ENCODE measurements around the gene C1orf210.

The C1orf210 gene

DNA sequence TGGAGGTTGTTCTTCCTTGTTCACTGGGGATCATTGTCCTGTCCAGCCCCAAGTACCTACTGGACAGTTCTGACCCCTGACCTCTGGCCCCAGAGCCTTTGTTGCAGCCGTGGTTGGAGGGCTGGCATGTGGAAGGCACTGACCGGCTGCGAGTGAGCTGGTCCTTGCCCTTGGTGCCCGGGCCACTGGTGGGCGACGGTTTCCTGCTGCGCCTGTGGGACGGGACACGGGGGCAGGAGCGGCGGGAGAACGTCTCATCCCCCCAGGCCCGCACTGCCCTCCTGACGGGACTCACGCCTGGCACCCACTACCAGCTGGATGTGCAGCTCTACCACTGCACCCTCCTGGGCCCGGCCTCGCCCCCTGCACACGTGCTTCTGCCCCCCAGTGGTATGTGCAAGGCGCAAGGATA is 26.8 kb upstream of the C1orf210 start:
- DNase-seq (ENCODE audit: low read depth) = no peak

- no peak for DNase-seq (ENCODE audit: low read depth)
Measured at GRCh38 chr1:43311521-43311920, 26.1 kb upstream of the C1orf210 start.

- DNase-seq (ENCODE audit: low read depth) = no peak
Measured at GRCh38 chr1:43309405-43310025, 24.1 kb upstream of the C1orf210 start.

DNA sequence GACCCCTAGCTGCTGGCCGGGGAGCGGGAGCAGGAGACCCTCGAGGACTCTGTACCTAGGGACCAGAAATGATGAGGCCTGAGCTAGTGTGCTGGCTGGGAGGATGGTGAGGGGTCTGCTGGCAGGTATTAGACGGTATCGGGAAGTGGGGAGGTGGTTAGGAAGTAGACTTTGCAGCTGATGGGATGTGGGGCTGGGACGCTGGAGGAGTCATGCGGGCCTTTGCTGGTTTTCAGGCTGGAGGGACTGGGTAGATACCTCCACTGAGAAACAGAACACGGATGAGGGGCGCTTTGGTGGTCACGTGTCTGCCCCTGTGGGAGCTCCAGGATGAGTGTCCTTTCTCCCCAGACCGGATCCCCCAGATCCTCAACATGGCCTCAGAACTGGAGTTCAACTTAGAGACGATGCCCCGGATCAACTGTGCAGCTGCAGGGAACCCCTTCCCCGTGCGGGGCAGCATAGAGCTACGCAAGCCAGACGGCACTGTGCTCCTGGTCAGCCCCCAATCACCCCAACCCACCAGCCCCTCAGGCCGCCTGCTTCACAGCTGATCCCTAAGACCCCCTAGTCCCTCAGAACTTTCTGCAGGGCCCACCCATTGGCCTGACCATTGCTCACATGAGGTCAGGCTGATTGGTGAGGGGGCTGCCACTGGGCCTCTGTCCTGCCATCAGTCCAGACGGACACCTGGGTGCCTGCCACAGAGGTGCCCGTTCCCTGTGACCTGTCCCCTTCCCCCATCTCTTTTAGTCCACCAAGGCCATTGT is 23.4 kb upstream of the C1orf210 start:
- no peak for DNase-seq (ENCODE audit: low read depth)

- DNase-seq (ENCODE audit: low read depth) = no peak
Measured at GRCh38 chr1:43307458-43308158, 22.2 kb upstream of the C1orf210 start.

GRCh38 chr1:43306688-43307457 is 21.5 kb upstream of the C1orf210 start:
- DNase-seq (ENCODE audit: low read depth) = no peak

- no peak for DNase-seq (ENCODE audit: low read depth)
Measured at GRCh38 chr1:43305926-43306687, 20.7 kb upstream of the C1orf210 start.

GRCh38 chr1:43305461-43305860 is 20.1 kb upstream of the C1orf210 start:
- DNase-seq (ENCODE audit: low read depth) = no peak

GRCh38 chr1:43304771-43305300 is 19.5 kb upstream of the C1orf210 start:
- DNase-seq (ENCODE audit: low read depth) = no peak

DNA sequence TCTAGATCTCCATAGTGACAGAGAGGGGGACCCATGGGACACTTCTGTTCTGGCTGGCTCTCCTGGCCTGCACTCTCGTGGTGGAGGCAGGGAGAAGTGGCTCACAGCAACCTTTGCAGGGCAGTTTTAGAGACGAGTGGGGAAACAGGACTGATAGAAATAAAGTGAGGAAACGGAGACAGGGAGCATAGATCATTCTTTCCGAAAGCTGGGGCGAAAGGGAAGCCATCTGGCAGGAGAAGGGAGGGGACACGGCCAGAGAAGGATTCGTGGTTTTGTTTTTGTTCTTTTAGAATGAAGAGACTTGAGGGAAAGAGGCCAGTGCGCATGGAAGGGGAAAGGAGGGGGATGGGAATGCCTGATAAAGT is 18.9 kb upstream of the C1orf210 start:
- DNase-seq (ENCODE audit: low read depth) = no peak

DNA sequence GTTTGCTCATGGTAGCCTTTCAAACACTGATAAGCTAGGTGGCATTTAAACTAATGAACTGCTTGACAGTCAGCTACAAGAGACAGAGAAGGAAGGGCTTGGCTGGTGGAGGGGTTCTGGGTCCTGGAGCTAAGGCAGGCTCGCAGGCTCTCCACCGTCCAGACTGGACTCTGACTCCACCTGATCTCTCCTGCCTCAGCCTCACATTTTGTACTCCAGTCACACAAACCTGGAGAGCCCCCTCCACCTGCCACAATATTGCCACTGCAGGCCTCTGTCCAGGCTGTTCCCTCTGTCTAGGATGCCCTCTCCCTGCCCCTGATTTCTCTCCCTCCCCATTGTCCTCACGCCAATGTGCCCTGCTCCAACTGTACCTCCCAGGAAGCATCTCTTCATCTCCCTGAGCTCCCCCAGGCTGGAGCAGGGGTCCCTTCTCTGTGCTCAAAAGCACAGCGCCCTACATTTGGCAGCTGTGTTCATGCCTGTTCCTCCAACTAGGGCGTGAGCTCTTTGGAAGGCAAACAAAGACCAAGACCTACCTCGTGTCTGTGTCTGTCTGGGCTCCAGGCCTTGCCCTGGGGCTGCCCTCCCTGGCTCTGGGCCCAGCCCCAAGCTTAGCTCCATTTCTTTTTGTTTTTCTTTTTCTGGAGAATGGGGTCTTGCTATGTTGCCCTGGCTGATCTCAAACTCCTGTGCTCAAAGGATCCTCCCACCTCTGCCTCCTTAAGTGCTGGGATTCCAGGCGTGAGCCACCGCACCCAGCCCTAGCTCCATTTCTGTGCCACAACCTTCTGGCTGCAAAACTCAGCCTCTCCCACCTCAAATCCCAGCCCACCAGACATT is 18.3 kb upstream of the C1orf210 start:
- no peak for DNase-seq (ENCODE audit: low read depth)

DNA sequence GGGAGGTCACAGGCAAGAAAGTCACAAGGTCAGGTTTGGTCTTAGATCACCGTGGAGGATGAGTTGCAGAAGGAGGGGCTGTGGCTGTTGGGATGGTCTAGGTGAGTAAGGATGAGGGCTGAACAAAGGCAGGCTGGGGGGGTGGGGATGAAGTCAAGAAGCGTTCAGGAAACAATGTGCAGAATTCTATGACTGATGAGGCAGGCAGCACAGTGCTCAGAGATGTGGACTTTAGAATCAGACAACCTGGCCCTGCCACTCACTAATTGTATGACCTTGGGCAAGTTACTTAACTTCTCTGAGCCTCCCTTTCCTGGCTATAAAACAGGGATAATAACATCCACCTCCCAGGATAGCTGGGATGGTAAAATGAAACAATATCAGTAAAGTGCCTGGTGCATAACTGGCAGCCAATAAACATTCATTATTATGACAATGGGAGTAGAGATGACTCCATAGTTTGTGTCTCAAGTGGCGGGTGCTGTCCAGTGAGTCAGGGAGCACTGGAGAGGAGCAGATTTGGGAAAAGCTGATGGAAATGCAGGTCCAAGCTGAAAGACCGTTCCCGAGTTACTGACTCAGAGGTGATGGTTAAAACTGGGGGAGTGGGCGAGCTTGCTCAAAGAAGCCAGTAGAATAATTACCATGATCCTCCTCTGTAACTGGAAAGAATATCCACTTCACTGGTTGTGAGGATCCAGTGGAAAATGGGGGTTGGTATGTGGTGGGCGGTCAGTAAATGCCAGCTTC is 17.5 kb upstream of the C1orf210 start:
- no peak for DNase-seq (ENCODE audit: low read depth)

- DNase-seq (ENCODE audit: low read depth) = no peak
Measured at GRCh38 chr1:43302201-43302600, 16.8 kb upstream of the C1orf210 start.

DNA sequence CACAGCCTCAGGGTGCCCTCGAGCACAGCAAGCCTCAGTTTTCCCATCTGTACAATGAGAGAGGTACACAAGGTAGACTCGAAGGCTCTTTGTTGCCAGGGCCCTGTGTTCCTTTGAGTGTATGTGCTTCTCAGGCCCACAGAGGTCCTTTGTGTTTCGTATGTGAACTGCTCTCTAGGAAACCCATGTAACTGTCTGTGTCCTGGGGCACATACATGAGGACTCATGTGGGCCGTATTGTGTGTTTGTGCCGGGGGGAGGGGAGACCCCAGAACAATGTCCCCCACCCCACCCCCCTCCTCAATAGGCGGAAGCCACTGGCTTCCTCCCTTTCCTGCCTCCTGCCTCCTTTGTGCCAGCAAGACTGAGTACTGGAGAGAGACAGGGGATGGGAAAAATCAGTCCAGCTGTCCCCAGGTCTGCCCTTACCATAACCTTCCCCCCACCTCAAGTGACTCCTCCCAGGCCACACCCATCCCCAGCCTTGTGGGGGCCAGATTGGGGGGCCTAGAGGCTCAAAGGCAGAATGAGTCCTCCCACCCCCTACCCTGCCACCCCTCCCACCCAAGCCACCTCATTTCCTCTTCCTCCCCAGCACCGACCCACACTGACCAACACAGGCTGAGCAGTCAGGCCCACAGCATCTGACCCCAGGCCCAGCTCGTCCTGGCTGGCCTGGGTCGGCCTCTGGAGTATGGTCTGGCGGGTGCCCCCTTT is 15.2 kb upstream of the C1orf210 start, which contains the start of gene TIE1:
TIE1 (plus strand) TSS at position 605 of the 717 bp plus-strand sequence; CDS start at position 695, 90 bp downstream.
- DNase-seq (ENCODE audit: low read depth) = no peak

- DNase-seq (ENCODE audit: low read depth) = no peak
Measured at GRCh38 chr1:43299101-43299500, 13.7 kb upstream of the C1orf210 start.

- no peak for DNase-seq (ENCODE audit: low read depth)
Measured at GRCh38 chr1:43298055-43298454, 12.7 kb upstream of the C1orf210 start.

GRCh38 chr1:43296207-43296606 is 10.8 kb upstream of the C1orf210 start:
- no peak for DNase-seq (ENCODE audit: low read depth)

- DNase-seq (ENCODE audit: low read depth) = no peak
Measured at GRCh38 chr1:43294761-43295160, 9.4 kb upstream of the C1orf210 start.

All from activated T-cell treated with anti-CD3 and anti-CD28 coated beads for 48 hours (primary cell).